ENCODE results near the gene PKD1L1. TPM values are rescaled to one million over a fixed set of nuclear protein-coding genes. Genes with fewer than 3 reads are reported as not detected.

PKD1L1 gene
- polyA plus RNA-seq, 2 of the 4 experiments (the other 2 are of a cell fraction), result 0.21 TPM

GRCh38 chr7:47766126-47766525, 182.1 kb downstream of the PKD1L1 start (continued):
- TF ChIP-seq MAZ (IDR thresholded peaks at IDR 0.05; ENCODE audit: borderline replicate concordance, low read depth, low read length) (no peak), HDAC2 (IDR thresholded peaks at IDR 0.05) (no peak)

- DNase-seq (ENCODE audit: low read depth in 1 of 2, low spot score in 1 of 2), result no peak
- Histone ChIP-seq H3K9me3 (no peaks in the 10 kb centered on the region), H3K4me1 (peaks cover 33% of the 10 kb centered on the region), H3K4me2 (no peak overlapping the region), H3K27ac (peak overlapping the region; percentile 96 to 99), H3K4me3 (no peak overlapping the region)
- no peak for FAIRE-seq
- CTCF ChIA-PET, result interaction anchor here (0.6 to 1.3 kb wide), 5 partner anchors 18 to 331 kb away, joined by 3 to 4 read pairs (median 3); no protein-coding TSS in a partner anchor
- ATAC-seq, result no peak
- WGBS (ENCODE audit: missing lambda C conversion rate), result 87% methylated on average over 2 of the region's 2 CpGs
- POLR2A ChIA-PET, result no interaction called here
- TF ChIP-seq E2F6 (IDR thresholded peaks at IDR 0.05; ENCODE audit: borderline replicate concordance, low read depth) (0 out of 2 replicates have a peak, but pooled peaks have one; percentile 6), BHLHE40 (IDR thresholded peaks at IDR 0.05; ENCODE audit: low read depth, low read length) (no peak), NR3C1 (IDR thresholded peaks at IDR 0.05) (no peak), EHMT2 (IDR thresholded peaks at IDR 0.05; ENCODE audit: low read depth) (no peak), JUNB (IDR thresholded peaks at IDR 0.05) (no peak), MAX (IDR thresholded peaks at IDR 0.05) (no peak; the same call in 1 of the 2 replicates), EHF (CRISPR knock-in tag; IDR thresholded peaks at IDR 0.05) (no peak)
Observed at GRCh38 chr7:47765373-47765979, 182.8 kb downstream of the PKD1L1 start.

GRCh38 chr7:47764746-47765145, 183.5 kb downstream of the PKD1L1 start:
- peak overlapping the region; percentile 39; the same call in 2 of the 3 replicates for H3K4me2 ChIP-seq
- DNase-seq (ENCODE audit: low read depth in 1 of 2, low spot score in 1 of 2) (no peak), ATAC-seq (no peak), FAIRE-seq (no peak)
- peak overlapping the region; percentile 96 to 99 for H3K27ac ChIP-seq
- ChIA-PET CTCF (interaction anchor here (0.7 to 2.7 kb wide), 5 partner anchors 19 to 172 kb away, joined by 3 to 17 read pairs (median 4); no protein-coding TSS in a partner anchor), POLR2A (no interaction called here)
- WGBS (ENCODE audit: missing lambda C conversion rate), result 82% methylated on average over 5 of the region's 5 CpGs
- no peaks in the 10 kb centered on the region for H3K9me3 ChIP-seq
- no peak overlapping the region for H3K4me3 ChIP-seq
- peaks cover 33% of the 10 kb centered on the region for H3K4me1 ChIP-seq
- TF ChIP-seq ATOH8 (CRISPR knock-in tag; IDR thresholded peaks at IDR 0.05; ENCODE audit: low read depth), result 0 out of 2 replicates have a peak, but pooled peaks have one; percentile 8
- TF ChIP-seq HOXB5 (CRISPR knock-in tag; IDR thresholded peaks at IDR 0.05), result no peak
- TF ChIP-seq BHLHE40 (IDR thresholded peaks at IDR 0.05; ENCODE audit: low read depth, low read length), result no peak
- no peak for TF ChIP-seq PBX3 (IDR thresholded peaks at IDR 0.05)
- TF ChIP-seq JUN (IDR thresholded peaks at IDR 0.05), result no peak
- no peak for TF ChIP-seq ZFP36 (IDR thresholded peaks at IDR 0.05; ENCODE audit: borderline replicate concordance, partially characterized antibody)

GRCh38 chr7:47763063-47763974, 184.9 kb downstream of the PKD1L1 start:
- 5% methylated on average over 9 of the region's 9 CpGs for WGBS (ENCODE audit: missing lambda C conversion rate)
- FAIRE-seq (peak; percentile 98), ATAC-seq (peak; percentile 91 to 93)
- TF ChIP-seq EHMT2 (IDR thresholded peaks at IDR 0.05; ENCODE audit: low read depth) (no peak), FOSB (CRISPR knock-in tag; IDR thresholded peaks at IDR 0.05) (peak; percentile 46; the same call in 1 of the 2 replicates), E2F6 (IDR thresholded peaks at IDR 0.05; ENCODE audit: borderline replicate concordance, low read depth) (0 out of 2 replicates have a peak, but pooled peaks have one; percentile 24), SMC3 (IDR thresholded peaks at IDR 0.05) (peak; percentile 56), HOXB5 (CRISPR knock-in tag; IDR thresholded peaks at IDR 0.05) (peak; percentile 99), MYC (IDR thresholded peaks at IDR 0.05; ENCODE audit: borderline replicate concordance, low read length) (no peak), EHF (CRISPR knock-in tag; IDR thresholded peaks at IDR 0.05) (peak; percentile 18; the same call in 1 of the 2 replicates), ESRRA (IDR thresholded peaks at IDR 0.05; ENCODE audit: borderline replicate concordance, low read length) (0 out of 2 replicates have a peak, but pooled peaks have one; percentile 41), HOXB13 (CRISPR knock-in tag; IDR thresholded peaks at IDR 0.05; ENCODE audit: low read depth) (peak; percentile 68; the same call in 1 of the 2 replicates), BHLHE40 (IDR thresholded peaks at IDR 0.05; ENCODE audit: low read depth, low read length) (no peak), ZNF302 (CRISPR knock-in tag; IDR thresholded peaks at IDR 0.05) (no peak; the same call in 1 of the 2 replicates), JUNB (IDR thresholded peaks at IDR 0.05) (peak; percentile 97), ZFP36 (IDR thresholded peaks at IDR 0.05; ENCODE audit: borderline replicate concordance, partially characterized antibody) (peak; percentile 58), BCL3 (IDR thresholded peaks at IDR 0.05) (peak; percentile 84; the same call in 2 of the 3 replicates)

More at GRCh38 chr7:47763063-47763974, 184.9 kb downstream of the PKD1L1 start:
- ChIA-PET POLR2A (interaction anchor here (0.9 to 2.4 kb wide), 13 partner anchors 21 to 188 kb away, joined by 3 to 16 read pairs (median 4); no protein-coding TSS in a partner anchor), CTCF (interaction anchor here (2.0 to 2.7 kb wide), 3 partner anchors 9 to 24 kb away, joined by 6 to 17 read pairs (median 7); no protein-coding TSS in a partner anchor)
- H3K4me1 ChIP-seq, result peaks cover 47% of the 10 kb centered on the region
- H3K4me2 ChIP-seq, result peak overlapping the region; percentile 39
- no peak overlapping the region for H3K4me3 ChIP-seq
- peak overlapping the region; percentile 96 to 99 for H3K27ac ChIP-seq
- H3K9me3 ChIP-seq, result no peaks in the 10 kb centered on the region
- peak; percentile 96 to 99 for DNase-seq (ENCODE audit: low read depth in 1 of 2, low spot score in 1 of 2)
